Measurements from ENCODE around the gene CCDC85C. TPM values are rescaled to one million over a fixed set of nuclear protein-coding genes. Genes with fewer than 3 reads are reported as not detected.

Gene CCDC85C
- total RNA-seq, 1 experiment from 2014 or later: 19.4 TPM

DNA sequence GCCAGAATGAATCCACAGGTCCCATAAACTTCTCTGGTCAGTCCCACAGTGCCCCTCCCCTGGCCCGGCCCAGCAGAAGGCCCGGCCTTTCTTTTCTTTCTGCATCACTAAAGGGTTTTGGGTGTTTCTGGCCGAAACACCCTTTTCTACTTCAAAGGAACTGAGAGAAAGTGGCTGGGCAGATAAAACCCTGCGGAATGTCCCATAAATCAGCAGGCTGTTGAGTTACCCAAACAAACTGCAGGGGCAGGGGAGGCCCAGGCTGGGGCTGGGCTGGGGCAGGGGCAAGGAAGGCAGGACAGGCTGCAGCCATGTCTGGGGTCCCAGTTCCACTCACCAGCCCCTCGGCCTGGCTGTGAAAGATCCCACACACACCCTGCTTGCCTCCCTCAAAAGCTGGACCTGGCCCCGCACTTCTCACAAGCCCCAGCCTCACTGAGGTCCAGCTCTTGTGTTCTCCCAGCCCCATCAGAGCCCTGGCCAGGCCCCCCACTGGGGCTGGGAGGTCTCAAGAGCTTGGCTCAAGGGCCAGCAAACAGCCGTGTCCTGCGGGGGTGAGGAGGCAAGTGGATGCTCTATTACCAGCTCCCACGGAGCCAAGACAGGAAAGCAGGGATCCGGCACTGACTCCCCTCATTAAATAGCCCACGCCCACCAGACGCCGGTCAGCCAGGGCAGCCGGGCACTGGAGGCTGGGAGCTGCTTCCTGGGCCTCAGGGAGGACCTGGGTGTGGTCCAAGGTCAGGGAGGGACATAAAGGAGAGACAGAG is 80.9 kb downstream of the CCDC85C start:
- DNase-seq (ENCODE audit: low read depth): no peak

DNA sequence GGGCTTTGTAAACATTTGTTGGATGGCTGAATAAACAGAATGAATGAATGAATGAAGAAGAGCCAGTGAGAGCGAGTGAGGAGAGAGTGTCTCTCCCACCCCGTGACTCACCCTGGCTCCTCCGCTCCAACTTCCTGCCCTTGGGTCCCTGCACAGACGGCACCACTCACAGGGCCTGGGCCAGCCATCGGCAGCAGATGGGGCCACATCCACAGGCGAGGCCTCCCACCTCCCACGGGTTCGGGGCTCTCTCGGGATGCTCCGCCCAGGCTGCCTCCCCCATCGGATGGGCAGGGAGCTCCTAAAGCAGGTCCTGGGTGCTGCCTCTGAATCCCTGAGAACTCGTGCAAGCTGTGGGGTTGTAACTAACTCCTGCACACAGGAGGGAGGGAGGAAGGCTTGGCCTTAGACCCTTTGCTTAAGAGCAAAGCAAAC is 81.5 kb downstream of the CCDC85C start:
- DNase-seq (ENCODE audit: low read depth): peak; percentile 92

DNA sequence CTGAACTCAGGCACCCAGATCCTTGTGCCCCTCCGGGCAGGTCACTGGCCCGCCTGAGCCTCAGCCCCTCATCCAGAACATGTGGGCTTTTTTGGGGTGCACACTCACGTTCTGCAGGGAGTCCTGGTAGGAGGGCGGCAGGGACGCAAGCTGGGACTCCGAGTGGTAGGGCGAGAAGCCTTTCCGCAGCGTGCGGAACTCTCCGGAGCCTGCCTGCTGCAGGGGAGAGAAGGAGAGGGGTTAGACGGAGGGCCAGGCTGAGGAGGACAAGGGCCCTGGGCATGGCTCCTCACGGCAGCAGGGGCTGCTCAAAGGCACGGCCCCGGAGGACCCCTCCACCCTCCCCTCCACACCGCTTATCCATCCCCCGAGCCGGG is 82.0 kb downstream of the CCDC85C start:
- no peak for DNase-seq (ENCODE audit: low read depth)

DNA sequence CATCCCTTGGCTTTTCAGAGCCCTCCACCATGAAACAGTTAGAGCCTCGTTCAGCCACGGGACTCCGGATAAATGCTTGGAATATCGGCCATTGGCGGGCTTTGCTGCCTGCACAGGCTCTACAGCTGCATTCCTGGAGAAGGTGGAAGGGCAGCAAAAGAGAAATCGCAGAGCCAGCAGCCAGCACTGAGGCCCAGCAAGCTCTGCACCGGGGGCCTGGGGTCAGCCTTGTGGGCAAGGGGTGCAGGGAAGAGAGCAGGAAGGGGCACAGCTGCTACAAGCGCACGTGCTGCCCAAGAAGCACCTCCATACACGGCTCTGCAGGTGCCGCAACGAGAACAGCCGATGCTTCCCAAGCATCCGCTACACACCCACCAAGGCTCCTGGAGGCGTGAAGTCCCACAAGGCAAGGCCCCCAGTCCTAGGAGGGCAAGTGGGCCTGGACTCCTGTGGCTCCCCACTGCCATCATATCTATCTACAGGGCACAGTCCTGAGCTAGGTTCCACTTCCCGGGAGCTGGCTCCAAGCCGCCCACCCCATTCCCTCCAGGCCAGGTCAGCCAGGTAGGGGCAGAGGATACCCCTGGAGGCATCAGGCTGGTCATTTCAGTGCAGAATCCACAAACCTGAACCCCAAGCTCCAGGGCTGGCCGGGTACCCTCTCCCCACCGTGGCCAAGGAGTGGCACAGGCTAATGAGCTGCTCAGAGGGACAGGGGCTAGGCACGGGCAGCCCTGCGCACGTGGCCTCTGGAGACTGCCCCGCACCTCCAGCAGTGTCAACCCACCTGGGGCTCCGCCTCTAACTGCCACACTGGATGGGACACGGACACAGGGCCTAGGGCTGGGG is 82.6 kb downstream of the CCDC85C start:
- no peak for DNase-seq (ENCODE audit: low read depth)

DNA sequence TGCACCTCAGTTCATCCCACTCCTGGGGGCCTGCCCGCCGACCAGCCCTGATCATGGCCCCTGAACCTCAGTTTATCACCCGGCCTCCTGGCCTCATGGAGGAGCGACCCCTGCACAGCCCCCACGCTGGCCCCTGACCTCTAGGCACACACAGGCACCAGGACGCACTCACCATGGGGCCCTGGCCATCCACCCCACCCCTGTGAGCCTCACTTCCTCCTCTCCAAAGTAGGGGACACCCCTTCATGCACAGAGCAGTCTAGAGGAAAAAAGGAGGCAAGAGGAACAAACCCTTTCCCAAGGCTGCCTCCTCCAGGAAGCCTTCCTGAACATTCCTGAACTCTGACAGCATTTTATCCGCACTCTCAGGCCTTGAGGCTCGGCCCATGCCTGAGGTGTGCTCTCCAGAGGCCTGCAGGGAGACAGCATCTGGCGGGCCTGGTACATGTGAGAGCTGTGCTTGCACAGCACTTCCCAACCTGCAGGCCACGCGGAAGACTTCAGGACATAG is 83.4 kb downstream of the CCDC85C start:
- DNase-seq (ENCODE audit: low read depth): no peak

DNA sequence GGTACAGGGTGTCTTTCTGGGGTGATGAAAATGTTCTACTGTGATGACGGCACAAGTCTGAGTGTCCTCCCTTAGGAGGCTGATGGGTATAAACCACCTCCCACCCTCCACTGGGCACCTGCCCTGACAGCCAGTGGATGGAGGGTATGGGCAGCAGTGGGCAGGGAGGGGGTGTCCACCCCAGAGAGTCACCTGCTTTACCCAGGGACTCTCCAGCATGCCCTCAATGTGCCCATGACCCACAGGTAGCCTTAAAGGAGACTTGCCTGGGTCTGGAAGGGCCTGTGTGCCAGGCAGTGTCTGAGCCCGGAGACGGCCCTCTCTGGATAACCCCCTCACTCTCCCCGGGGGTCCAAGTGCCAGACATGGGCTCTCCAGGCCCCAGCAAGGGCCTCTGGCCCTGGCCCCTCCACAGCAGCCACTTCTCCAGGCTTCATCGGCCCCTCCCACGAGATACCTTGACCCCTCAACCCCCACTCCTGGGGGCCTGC is 84.0 kb downstream of the CCDC85C start:
- DNase-seq (ENCODE audit: low read depth): no peak

DNA sequence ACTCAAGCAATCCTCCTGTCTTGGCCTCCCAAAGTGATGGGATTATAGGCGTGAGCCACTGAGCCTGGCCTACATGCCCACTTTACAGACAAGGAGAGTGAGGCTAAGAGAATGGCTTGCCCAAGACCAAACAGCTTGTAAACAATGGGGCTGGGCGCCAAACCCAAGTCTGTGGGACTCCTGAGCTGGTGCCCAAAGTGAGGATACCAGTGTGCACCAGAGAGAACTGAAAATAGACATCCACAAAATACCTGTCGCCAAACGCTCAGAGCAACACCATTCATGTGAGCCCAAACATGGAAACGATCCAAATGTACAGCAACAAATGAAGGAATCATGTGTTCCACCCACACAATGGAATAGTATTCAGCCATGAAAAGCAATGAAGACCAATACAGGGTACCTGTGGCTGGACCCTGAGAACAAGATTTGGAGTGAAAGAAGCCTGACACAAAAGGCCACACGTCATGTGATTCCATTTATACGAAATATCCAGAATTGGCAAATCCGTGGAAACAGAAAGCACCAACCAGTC is 84.6 kb downstream of the CCDC85C start:
- no peak for DNase-seq (ENCODE audit: low read depth)

DNA sequence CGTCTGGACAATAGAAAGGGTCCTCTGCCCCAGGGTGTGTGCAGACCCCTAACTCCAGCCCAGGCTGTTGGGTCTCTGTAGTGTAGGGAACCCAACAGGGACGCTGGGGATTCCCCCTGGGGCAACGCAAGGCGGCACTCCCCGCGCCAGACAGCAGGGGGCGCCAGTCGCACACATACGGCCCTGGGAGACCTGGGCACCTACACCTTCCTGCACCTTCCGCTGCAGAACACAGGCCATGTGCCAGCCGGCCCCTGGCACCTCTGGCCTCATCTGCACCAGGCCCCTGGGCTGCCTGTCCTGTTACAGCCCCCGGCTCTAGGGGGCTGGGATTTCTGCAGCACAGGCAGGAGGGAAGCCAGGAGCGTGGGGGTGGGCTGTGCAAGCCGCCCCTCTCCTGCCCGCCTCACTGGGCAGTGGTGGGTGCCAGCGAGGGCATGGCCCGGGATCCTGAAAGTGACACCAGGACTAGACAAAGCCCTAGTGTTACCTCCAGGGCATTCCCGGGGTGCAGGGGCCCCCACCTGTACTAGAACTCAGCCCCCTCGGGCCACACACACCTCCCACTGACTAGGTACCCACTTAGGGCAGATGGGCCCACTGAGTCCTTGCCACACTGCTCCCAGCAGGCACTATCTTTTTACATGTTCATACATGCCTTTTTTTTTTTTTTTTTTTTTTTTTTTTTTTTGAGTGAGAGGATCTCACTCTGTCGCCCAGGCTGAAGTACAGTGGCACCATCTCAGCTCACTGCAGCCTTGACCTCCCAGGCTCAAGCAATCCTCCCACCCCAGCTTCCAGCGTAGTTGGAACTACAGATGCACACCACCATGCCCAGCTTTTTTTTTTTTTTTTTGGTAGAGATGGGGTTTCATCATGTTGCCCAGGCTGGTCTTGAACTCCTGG is 85.3 kb downstream of the CCDC85C start:
- DNase-seq (ENCODE audit: low read depth): peak; percentile 86

DNA sequence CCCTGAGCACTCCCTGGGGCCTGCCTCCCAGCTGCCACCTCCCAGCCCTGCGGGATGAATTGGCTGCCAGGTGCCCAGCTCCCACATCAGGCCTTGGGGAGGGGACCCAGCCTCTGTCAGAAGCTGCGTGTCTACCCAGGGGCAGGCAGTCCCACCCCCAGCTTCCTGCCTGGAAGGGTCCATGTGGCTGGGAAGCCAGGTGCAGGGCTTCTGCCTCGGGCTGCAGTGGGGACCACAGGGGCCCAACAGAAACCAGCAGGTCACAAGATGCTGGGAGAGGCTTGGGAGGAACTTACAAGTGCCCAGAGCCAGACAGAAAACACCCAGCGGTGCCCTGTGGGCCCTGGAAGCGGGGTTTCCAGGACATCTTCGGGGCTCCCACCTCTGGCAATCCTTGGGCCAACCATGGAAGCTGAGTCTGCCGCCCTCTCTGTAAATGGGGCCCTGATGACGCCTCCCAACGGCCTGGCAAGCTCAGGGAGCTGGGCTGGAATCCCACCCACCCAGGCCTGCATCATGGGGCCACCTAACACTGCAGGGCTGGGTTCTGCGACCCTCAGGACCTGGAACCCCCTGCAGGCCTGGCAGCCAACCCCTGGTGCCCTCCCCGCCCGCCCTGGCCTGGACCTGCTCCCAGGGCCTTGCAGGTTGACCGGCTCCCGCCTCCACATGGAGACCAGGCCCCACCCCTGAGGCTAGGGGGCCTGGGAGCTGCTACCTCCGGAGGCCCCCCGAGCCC is 86.2 kb downstream of the CCDC85C start:
- no peak for DNase-seq (ENCODE audit: low read depth)

DNA sequence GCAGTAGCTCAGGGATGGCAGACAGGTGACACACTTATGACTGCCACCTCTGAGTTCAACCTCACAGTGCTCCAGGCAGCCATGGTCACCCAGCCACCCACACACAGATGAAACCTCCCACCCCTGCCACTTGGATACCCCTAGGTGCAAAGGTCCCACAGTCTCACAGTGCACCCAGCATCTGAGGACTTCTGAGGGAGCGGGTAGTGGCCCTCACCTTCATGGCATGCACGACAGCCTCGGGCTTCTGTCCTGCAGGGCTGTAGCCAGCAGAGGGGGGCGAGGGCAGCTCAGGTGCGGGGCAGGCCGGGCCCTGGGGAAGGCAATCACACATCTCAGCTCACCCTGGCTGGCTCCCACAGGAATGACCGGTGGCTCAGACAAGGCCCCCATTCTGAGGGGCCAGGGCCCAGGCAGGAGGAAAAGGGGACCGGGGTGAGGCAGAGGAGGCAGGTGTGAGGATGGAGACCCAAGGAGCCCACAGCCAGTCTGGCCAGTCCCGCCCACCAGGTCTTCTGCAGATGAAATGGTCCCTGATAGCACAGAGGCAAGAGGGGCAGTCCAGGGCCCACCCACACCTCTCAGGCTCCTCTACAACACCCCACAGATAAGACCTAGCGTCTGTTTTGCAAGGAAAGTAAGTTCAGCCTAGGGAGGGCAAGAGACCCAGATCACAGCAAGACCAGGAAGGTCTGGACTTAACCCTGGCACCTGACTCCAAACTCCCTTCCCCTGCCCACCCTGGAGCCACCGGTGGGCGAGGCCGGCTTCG is 87.0 kb downstream of the CCDC85C start:
- no peak for DNase-seq (ENCODE audit: low read depth)

DNA sequence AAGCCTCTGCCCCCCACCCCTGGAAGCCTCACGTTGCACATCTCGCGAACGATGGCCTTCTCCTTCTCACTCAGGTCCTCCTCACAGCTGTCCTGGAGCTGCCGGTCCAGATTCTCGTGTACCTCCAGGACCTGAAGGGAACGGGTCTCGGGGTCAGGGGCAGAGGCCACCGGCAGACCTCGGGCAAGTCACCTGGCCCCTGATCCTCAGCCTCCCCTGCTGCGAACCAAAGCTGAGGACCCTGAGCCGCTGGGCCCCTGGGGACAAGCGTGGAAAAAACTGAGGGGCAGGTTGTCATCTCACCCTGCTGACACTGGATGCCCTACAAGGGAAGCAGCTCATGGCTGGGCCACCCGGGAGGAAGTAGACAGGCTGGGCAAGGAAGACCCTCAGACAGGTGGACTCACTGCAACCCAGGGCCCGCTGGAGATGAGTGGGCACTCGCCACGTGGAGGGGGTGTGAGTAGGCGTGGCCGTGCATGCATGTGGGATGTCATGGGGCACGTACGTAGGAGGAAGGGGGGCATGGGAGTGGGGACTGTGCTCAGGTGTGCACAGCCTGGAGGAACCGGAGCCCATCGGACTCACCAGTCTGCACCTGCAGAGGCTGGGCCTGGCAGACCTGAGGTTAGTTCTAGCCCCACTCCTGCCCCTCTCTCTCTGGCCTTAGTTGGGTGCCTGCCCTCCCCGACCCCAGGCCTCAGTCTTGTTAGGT is 87.7 kb downstream of the CCDC85C start:
- peak; percentile 10 for DNase-seq (ENCODE audit: low read depth)

DNA sequence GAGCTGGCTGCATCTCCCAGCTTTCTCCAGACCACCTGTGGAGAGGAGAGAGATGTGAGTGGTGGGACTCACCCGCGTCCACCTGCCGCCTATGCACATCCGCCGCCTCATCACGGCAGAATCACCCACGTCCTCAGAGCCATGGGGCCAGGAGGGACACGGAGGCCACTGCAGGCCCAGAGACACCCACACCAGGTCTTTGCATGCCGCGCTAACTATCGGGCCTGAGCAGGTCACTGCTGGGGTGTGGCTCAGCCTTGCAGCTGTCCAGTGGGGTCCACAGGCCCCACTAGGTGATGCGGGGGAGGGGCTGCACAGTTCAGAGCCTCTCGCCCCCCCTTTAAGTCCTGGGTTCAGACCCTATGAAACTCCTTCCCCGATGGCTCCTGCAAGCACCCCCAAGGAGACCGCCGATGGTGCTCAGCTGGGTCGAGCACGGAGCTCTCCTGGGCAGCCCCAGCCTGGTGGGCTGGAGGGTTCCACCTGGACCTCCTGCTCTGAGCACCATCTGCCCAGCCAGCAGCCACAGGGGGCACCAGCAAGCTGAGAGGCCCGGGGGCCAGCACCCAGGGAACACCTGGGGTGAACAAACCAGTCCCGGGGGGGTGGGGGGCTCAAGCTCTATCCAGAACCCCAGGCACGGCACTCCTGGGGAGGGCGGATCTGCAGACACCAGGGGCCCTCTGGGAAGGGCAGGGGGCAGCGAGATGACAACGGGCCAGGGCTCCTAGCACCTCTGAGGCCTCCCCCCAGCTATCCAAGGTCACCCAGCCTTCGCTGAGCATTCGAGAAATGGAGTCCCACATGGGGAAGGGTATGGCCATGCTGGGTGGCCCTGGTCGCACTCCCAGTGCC is 88.5 kb downstream of the CCDC85C start:
- DNase-seq (ENCODE audit: low read depth): no peak

DNA sequence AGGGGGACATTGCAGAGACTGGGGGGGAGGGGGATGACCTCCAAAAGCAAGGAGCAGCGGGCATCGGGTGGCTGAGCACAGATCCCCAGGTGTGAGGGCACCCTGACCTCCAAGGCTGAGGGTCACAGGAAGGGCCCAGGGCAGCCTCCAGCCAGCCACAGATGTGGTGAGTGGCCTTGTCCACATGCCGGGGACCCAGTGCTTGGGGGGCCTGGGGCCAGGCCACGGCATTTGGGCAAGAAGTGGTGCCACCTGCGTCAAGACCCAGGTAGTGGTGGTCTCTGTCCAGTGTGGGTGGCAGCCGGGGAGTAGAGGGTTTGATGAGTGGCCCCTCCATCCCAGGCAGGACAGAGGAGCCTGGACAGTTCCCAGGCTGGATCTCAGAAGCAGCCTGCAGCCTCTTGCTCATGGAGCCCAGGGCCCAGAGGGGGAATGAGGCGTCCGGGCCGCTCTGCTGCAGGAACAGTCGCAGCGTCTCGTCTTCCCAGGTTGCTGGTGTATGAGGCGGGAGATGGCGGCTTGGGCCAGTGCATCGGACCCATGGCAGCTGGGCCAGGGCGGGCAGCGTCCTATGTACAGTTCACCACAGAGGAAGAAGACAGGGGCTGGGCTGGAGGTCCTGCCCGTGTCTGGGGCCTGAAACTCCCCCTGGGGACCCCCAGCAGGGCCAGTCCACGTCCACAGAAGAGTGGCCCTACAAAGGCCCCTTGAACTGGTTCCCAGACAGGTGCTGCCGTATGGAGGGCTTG is 89.3 kb downstream of the CCDC85C start:
- no peak for DNase-seq (ENCODE audit: low read depth)

DNA sequence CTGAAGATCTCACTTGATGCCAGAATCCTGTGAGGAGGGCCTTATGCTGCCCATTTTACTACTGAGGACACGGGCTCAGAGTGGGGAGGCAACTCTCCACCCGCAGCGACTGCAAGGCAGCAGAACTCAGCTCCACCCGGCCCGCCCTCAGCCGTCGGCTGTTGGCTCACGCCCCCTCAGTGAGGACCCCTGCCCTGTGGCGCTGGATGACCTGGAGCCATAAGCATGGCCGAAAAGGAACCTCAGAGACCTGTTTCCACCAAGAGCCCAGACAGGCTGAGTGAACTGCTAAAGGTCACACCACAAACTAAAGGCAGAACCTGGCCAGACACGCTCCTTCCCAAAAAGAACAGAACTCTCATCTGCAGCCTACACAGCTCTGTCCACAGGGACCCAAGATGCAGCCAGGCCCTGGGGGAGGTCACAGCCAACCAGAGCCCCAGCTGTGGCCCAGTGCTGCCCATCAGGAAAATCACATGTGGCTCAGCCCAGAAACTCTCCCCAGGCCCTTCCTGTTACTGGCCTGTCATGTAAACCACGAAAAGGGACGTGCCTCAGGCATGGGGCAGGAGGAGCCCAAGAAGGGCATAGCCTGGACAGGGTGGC is 90.0 kb downstream of the CCDC85C start:
- DNase-seq (ENCODE audit: low read depth): no peak

DNA sequence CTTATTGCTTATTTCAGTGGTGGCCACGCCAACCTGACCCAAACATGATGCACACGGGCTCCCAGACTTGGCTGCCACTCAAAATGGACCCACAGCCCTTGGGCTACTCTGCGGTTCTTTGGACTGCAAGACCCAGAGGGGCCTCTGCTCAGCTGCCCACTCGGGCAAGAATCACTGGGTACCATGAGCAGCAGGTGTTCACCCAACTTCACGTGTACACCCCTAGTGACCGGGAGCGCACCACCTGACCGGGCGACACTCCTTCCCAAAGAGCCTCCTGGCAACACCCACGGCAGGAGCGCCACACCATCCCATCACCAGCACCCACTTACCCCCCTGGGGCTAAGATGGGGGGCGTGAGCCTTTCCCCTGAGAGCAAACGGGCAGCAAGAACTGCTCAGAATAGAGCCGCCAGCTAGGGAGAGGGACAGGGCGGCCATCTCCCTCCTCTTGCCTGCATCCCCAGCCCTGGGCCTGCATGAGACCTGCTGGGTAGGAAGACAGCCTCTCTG is 90.8 kb downstream of the CCDC85C start:
- DNase-seq (ENCODE audit: low read depth): no peak

DNA sequence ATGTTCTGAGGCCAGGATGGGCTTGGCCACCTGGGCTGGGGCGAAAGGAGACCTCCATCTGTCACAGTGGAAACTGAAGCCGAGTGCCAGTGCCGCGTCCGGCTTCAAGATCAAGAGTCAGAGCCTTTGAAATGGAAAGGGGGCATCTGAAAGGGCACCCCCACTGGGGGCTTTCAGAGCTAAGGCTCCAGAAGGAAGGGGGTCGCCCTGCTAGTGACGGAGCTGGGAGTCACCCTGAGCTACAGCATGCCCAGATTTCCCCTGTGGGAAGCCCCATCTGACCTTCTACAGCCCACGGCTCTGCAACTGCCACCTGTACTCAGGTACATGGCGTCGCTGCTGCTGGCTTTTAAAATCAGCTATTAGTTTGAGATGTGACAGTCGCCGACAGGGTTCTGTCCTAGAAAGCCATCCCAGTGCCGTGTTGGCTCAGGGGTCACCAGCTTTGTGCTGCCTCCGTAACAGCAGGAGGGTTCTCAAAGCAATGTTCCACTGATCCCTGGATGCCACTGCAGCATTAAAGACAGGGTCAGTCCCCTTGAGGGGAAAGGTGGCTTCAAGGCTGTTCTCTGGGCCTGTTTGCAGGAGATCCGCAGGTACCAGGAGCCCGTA is 91.3 kb downstream of the CCDC85C start:
- DNase-seq (ENCODE audit: low read depth): no peak

DNA sequence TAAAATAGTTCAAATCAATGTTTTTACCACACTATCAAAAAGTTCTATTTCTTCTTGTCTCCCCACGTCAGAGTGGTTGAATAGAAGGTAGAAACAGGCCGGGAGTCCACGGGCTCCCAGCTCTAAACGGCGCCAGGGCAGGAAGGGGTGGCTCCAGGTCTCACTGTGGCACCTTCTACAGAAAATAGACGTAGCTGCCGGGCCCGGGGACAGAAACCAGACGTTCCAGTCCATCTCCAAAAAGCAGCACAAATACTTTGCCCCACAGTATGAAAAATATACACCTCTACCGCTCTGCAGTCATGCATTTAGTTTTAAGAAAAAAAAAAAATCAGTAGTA is 91.9 kb downstream of the CCDC85C start:
- no peak for DNase-seq (ENCODE audit: low read depth)

All from Daoy (cell line).